ENCODE data around the gene ALDH18A1. TPM values are rescaled to one million over a fixed set of nuclear protein-coding genes. Genes with fewer than 3 reads are reported as not detected.
"Not testable (repeated sequence)": the region's sequence is repeated elsewhere in the genome, so short reads cannot be mapped to it uniquely, and the experiment has no call there.

ALDH18A1 gene
- total RNA-seq, 2 experiments from 2014 or later, result 109 to 121 TPM

- POLR2A ChIA-PET, result interaction anchor here (0.6 kb wide), 1 partner anchor 255 kb away, joined by 3 read pairs; no protein-coding TSS in a partner anchor
- CTCF ChIA-PET, result no interaction called here
Measured at GRCh38 chr10:95653895-95654294, 2.6 kb downstream of the ALDH18A1 start.

GRCh38 chr10:95651346-95652060 is 5.0 kb downstream of the ALDH18A1 start:
- POLR2A ChIA-PET, result interaction anchor here (0.7 kb wide), 1 partner anchor 33 kb away, joined by 3 read pairs; no protein-coding TSS in a partner anchor
- CTCF ChIA-PET, result interaction anchor here (1.4 kb wide), 1 partner anchor 42 kb away, joined by 4 read pairs; the partner anchor contains the start of gene TCTN3

GRCh38 chr10:95650232-95650631 is 6.3 kb downstream of the ALDH18A1 start:
- POLR2A ChIA-PET, result no interaction called here
- CTCF ChIA-PET, result no interaction called here

DNA sequence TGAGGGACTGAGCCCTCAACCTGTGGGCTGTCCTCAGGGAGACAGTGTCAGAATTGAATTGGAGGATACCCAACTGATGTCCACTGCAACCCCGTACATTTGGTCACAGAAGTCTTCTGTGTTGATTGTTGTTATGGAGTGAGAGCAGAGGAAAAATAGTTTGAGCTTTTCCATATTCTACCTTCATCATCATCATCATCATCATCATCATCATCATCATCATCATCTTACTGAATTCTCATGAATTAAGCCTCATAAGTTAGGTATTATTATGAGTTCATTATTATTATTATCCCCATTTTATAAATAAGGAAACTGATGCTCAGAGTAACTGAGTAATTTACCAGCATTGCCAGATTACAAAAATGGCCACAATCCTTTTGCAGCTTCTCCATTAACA is 8.4 kb downstream of the ALDH18A1 start:
- ChIA-PET CTCF (no interaction called here), POLR2A (no interaction called here)

GRCh38 chr10:95646160-95646559 is 10.4 kb downstream of the ALDH18A1 start:
- ChIA-PET CTCF (no interaction called here), POLR2A (no interaction called here)

DNA sequence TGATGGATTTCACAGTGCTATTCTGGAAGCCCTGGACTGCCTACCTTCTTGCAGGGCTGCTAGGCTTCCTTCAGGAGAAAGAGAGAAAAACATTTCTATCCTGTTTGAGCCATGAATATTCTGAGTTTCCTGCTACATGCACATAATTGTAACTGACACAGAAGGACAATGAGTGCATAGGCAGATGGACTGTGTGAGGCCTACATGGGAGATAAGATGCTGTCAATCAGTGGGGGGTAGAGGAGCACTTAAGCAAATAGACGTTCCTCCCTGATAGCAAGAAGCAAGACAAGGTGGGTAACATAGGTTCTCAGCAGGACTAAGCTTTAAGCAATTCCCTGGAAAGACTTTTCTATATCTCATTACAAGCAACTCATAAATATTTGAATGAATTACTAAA is 11.6 kb downstream of the ALDH18A1 start:
- ChIA-PET CTCF (no interaction called here), POLR2A (no interaction called here)

GRCh38 chr10:95640891-95641315 is 15.6 kb downstream of the ALDH18A1 start:
- POLR2A ChIA-PET, result no interaction called here
- CTCF ChIA-PET, result no interaction called here

GRCh38 chr10:95637911-95638310 is 18.6 kb downstream of the ALDH18A1 start:
- ChIA-PET CTCF (no interaction called here), POLR2A (no interaction called here)

DNA sequence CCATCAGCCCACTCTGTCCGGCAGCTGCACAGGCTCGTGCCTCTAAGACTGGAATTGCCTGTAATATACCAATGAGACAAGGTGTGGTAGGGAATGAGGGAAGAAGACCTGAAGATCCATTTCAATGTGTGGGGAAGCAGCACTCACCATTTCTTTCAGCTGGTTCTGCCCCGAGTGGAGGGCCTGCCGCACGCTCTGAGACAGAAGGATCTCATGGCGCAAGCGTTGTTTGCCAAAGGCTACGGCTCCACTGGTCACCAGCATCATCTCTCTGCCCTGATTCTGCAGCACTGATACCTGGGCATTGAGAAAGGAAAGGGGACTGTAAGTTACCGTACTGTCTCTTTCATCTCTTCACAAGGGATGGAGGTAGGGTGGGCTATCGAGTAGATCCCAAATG is 19.4 kb downstream of the ALDH18A1 start:
- POLR2A ChIA-PET, result no interaction called here
- CTCF ChIA-PET, result no interaction called here

- CTCF ChIA-PET, result no interaction called here
- POLR2A ChIA-PET, result no interaction called here
Measured at GRCh38 chr10:95635319-95635733, 21.2 kb downstream of the ALDH18A1 start.

DNA sequence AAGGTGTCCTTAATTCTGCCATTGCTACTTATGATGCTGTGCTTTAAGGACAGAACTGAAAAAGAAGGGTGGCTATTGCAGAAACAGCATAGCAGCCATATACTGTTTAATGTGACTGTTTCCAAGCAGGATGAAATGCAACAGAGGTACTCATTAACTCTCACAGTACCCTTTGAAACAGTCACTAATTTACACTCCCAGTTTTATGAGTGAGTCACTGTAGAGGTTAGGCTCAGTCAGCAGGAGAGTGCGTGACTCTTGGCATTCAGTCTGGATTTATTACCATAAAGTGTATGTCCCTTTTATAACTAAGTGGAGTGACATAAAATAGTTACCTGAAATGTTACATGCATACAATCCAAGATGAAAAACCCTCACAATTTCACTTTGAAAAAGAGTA is 27.7 kb downstream of the ALDH18A1 start:
- POLR2A ChIA-PET, result no interaction called here
- CTCF ChIA-PET, result no interaction called here

DNA sequence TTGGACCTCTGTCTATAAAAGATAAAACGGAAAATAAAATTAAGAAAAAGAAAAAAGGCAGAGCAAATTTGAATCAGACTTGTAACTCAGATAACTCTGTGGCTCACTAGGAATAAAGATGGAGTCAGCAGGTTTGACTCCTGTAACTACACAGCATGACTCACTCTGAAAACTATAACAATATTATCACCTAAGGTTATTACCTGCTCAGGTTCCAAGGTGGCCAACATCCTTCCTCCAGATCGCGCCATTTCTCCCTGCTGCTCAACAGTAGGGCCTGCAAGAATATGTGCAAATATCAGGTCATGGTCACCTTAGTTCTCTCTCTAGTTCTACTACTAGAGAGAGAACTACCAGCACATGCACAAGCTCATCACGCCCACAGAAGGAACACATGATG is 30.0 kb downstream of the ALDH18A1 start:
- CTCF ChIA-PET, result no interaction called here
- POLR2A ChIA-PET, result no interaction called here

GRCh38 chr10:95620415-95620814 is 36.1 kb downstream of the ALDH18A1 start:
- POLR2A ChIA-PET, CTCF ChIA-PET: not testable (repeated sequence)

DNA sequence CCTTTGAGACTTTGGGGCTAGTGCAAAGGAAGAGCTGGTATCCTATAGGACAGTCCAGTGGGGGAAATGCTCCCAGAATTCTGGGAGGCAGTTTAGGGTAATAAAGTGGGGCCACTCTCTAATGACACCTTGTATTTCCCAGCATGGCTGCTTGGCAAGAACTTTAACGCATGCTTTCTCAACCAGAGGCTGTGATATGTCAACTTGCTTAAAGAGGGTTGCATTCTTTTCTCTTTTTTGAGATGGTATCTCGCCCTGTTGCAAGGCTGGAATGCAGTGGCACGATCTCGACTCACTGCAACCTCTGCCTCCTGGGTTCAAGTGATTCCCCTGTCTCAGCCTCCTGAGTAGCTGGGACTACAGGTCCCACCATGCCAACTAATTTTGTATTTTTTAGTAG is 38.4 kb downstream of the ALDH18A1 start:
- ChIA-PET CTCF (no interaction called here), POLR2A (no interaction called here)

DNA sequence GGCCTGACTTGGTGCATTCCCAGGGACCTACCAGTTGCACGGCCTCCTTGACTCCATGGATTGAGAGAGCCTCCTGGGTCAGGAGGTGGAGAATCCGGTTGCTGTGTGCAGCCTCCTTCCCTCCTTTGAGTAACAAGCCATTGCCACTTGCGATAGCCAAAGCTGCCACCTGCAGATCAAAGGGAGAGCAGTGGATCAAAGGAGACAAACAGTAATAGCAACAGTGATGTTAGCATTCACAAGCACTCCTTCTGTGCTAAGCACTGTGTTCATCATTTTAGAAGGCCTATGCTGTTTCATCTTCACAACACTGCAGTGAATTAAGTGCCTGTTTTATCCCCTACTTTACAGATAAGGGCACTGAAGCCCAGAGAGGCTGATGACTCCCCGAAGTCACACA is 40.1 kb downstream of the ALDH18A1 start:
- ChIA-PET CTCF (no interaction called here), POLR2A (no interaction called here)

- ChIA-PET CTCF (interaction anchor here (1.0 kb wide), 1 partner anchor 9 kb away, joined by 3 read pairs; no protein-coding TSS in a partner anchor), POLR2A (no interaction called here)
Measured at GRCh38 chr10:95613330-95613729, 43.2 kb downstream of the ALDH18A1 start.

DNA sequence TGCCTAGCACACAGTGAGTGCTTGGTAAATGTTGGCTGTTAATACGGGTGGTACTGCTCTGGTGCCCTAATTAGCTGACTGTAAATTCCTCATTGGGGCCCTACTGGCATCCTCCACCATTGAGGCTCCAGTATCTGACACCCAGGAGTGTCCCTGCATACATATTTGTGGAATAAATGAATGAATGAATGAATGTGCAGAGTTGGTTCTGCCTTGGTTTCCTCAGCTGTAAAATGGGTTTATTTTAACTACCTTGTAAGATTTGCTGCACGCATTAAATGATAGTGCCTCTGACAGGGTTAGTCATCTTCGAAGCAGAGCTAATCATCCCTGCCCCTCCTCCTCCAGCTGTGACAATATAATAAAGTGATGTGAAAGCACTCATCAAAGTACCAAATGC is 45.8 kb downstream of the ALDH18A1 start:
- ChIA-PET CTCF (no interaction called here), POLR2A (no interaction called here)

- POLR2A ChIA-PET, result no interaction called here
- CTCF ChIA-PET, result no interaction called here
Measured at GRCh38 chr10:95606922-95607321, 49.6 kb downstream of the ALDH18A1 start.

DNA sequence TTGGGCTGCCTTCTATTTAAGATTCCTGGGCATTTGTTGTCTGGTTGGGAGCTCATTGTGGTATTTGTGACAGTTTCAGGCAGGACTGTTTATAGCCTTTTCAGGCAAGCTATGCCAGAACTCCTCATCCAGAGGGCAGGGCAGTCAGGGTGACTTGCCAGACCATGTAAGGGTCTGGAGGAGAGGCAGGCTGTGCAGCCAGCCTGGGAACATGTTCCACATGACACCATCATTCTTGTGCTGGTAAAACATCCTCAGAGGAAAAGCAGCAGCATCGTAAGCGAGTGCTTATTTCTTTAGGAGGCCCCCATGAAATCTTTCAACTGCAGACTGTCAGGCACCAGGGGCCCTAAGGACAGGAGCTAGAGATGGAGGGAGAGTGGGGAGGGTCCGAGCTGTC is 51.3 kb downstream of the ALDH18A1 start:
- ChIA-PET CTCF (interaction anchor here (0.8 to 3.9 kb wide), 4 partner anchors 8 to 231 kb away, joined by 3 to 25 read pairs (median 3); no protein-coding TSS in a partner anchor), POLR2A (no interaction called here)

DNA sequence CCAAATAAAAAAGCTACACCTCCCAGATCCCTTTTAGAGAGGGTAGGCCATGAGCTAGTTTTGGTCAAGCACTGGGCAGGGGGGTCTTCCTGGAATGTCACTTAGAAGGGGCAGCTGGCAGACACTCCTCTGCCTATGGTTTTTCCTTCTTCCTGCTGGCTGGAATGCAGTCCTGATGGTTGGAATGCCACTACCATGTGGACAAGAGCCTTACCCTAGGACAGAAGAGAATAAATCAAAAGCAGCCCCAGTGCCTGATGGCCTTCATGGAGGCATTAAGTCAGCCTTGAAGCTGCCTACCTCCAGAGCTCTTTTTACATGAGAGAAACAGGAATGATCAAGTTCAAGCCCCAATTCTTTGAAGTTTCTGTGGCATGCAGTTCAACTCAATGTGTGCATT is 51.9 kb downstream of the ALDH18A1 start:
- POLR2A ChIA-PET, result no interaction called here
- CTCF ChIA-PET, result interaction anchor here (1.0 to 3.9 kb wide), 3 partner anchors 9 to 230 kb away, joined by 3 to 25 read pairs (median 3); no protein-coding TSS in a partner anchor

GRCh38 chr10:95602382-95602781 is 54.1 kb downstream of the ALDH18A1 start:
- ChIA-PET CTCF (interaction anchor here (1.0 to 2.6 kb wide), 2 partner anchors 170 to 172 kb away, joined by 3 to 16 read pairs; no protein-coding TSS in a partner anchor), POLR2A (no interaction called here)

All from activated CD8-positive, alpha-beta memory T cell treated with anti-CD3 and anti-CD28 coated beads for 36 hours (primary cell).